ENCODE data around the gene KCNIP3. TPM values are rescaled to one million over a fixed set of nuclear protein-coding genes. Genes with fewer than 3 reads are reported as not detected.

Gene KCNIP3
- total RNA-seq, 3 donors from 2014 or later (not counting 1 experiment from before 2014, with no cell fraction given), result 0.52 to 1.4 TPM; not detected in 1

- Histone ChIP-seq H3K36me3 (ENCODE audit: control insufficient read depth, insufficient read depth, low read length) (no peaks in the 10 kb centered on the region), H3K4me1 (ENCODE audit: control insufficient read depth, insufficient read depth, low read length) (peaks cover 6% of the 10 kb centered on the region), H3K27ac (ENCODE audit: low read length) (no peak overlapping the region), H3K4me3 (ENCODE audit: low read length) (no peak overlapping the region), H3K27me3 (ENCODE audit: control insufficient read depth, insufficient read depth, low read length) (no peaks in the 10 kb centered on the region), H3K9me3 (ENCODE audit: control insufficient read depth, insufficient read depth, low read length) (no peaks in the 10 kb centered on the region)
- Mint-ChIP-seq H3K4me1 (no peaks in the 10 kb centered on the region), H3K27me3 (ENCODE audit: low read depth in 2 of 2) (no peaks in the 10 kb centered on the region), H3K27ac (no peak overlapping the region), H3K4me3 (no peak overlapping the region), H3K36me3 (no peaks in the 10 kb centered on the region), H3K9me3 (no peaks in the 10 kb centered on the region)
- intact Hi-C loops (cut with micrococcal nuclease), result no loop called here
- ATAC-seq (no peak), DNase-seq (no peak)
- no peak for TF ChIP-seq CTCF (IDR thresholded peaks at IDR 0.05)
- 93% methylated on average over 6 of the region's 6 CpGs for WGBS (ENCODE audit: insufficient coverage)
Observed at GRCh38 chr2:95392320-95392719, 95.2 kb downstream of the KCNIP3 start.

- no peaks in the 10 kb centered on the region for H3K9me3 ChIP-seq (ENCODE audit: control insufficient read depth, insufficient read depth, low read length)
- DNase-seq (no peak), ATAC-seq (no peak)
- no peak overlapping the region for H3K4me3 ChIP-seq (ENCODE audit: low read length)
- H3K36me3 Mint-ChIP-seq, result no peaks in the 10 kb centered on the region
- H3K27ac Mint-ChIP-seq, result no peak overlapping the region
- peaks cover 6% of the 10 kb centered on the region for H3K4me1 ChIP-seq (ENCODE audit: control insufficient read depth, insufficient read depth, low read length)
- H3K4me1 Mint-ChIP-seq, result no peaks in the 10 kb centered on the region
- TF ChIP-seq CTCF (IDR thresholded peaks at IDR 0.05), result no peak
- no peaks in the 10 kb centered on the region for H3K36me3 ChIP-seq (ENCODE audit: control insufficient read depth, insufficient read depth, low read length)
- no peaks in the 10 kb centered on the region for H3K27me3 ChIP-seq (ENCODE audit: control insufficient read depth, insufficient read depth, low read length)
- 76% methylated on average over 8 of the region's 8 CpGs for WGBS (ENCODE audit: insufficient coverage)
- intact Hi-C loops (cut with micrococcal nuclease), result no loop called here
- no peak overlapping the region for H3K27ac ChIP-seq (ENCODE audit: low read length)
- no peaks in the 10 kb centered on the region for H3K9me3 Mint-ChIP-seq
- no peak overlapping the region for H3K4me3 Mint-ChIP-seq
- H3K27me3 Mint-ChIP-seq (ENCODE audit: low read depth in 2 of 2), result no peaks in the 10 kb centered on the region
Observed at GRCh38 chr2:95392730-95393455, 95.7 kb downstream of the KCNIP3 start.

- no peak overlapping the region for H3K27ac Mint-ChIP-seq
- intact Hi-C loops (cut with micrococcal nuclease), result no loop called here
- no peaks in the 10 kb centered on the region for H3K36me3 Mint-ChIP-seq
- no peaks in the 10 kb centered on the region for H3K4me1 Mint-ChIP-seq
- no peak overlapping the region for H3K27ac ChIP-seq (ENCODE audit: low read length)
- 97% methylated on average over 6 of the region's 6 CpGs for WGBS (ENCODE audit: insufficient coverage)
- H3K27me3 ChIP-seq (ENCODE audit: control insufficient read depth, insufficient read depth, low read length), result no peaks in the 10 kb centered on the region
- no peak for ATAC-seq
- no peak for TF ChIP-seq CTCF (IDR thresholded peaks at IDR 0.05)
- no peak overlapping the region for H3K4me3 ChIP-seq (ENCODE audit: low read length)
- H3K4me1 ChIP-seq (ENCODE audit: control insufficient read depth, insufficient read depth, low read length), result peaks cover 5% of the 10 kb centered on the region
- H3K36me3 ChIP-seq (ENCODE audit: control insufficient read depth, insufficient read depth, low read length), result no peaks in the 10 kb centered on the region
- H3K4me3 Mint-ChIP-seq, result no peak overlapping the region
- no peaks in the 10 kb centered on the region for H3K9me3 Mint-ChIP-seq
- no peak for DNase-seq
- H3K27me3 Mint-ChIP-seq (ENCODE audit: low read depth in 2 of 2), result no peaks in the 10 kb centered on the region
- H3K9me3 ChIP-seq (ENCODE audit: control insufficient read depth, insufficient read depth, low read length), result no peaks in the 10 kb centered on the region
Observed at GRCh38 chr2:95393901-95394300, 96.8 kb downstream of the KCNIP3 start.

- H3K4me1 Mint-ChIP-seq, result peaks cover 27 to 28% of the 10 kb centered on the region in 2 donors
- Histone ChIP-seq H3K9me3 (ENCODE audit: control insufficient read depth, insufficient read depth, low read length) (no peaks in the 10 kb centered on the region), H3K27ac (ENCODE audit: low read length) (no peak overlapping the region), H3K4me3 (ENCODE audit: low read length) (no peak overlapping the region), H3K27me3 (ENCODE audit: control insufficient read depth, insufficient read depth, low read length) (no peaks in the 10 kb centered on the region), H3K4me1 (ENCODE audit: control insufficient read depth, insufficient read depth, low read length) (peaks cover 23% of the 10 kb centered on the region), H3K36me3 (ENCODE audit: control insufficient read depth, insufficient read depth, low read length) (no peaks in the 10 kb centered on the region)
- DNase-seq (no peak), ATAC-seq (no peak)
- no peak overlapping the region for H3K27ac Mint-ChIP-seq
- 98% methylated on average over 7 of the region's 7 CpGs for whole genome bisulfite sequencing (ENCODE audit: insufficient coverage)
- no peaks in the 10 kb centered on the region for H3K27me3 Mint-ChIP-seq (ENCODE audit: low read depth in 2 of 2)
- no peaks in the 10 kb centered on the region for H3K36me3 Mint-ChIP-seq
- TF ChIP-seq CTCF (IDR thresholded peaks at IDR 0.05), result no peak
- intact Hi-C loops (cut with micrococcal nuclease), result no loop called here
- no peak overlapping the region for H3K4me3 Mint-ChIP-seq
- no peaks in the 10 kb centered on the region for H3K9me3 Mint-ChIP-seq
Observed at GRCh38 chr2:95399061-95399460, 101.9 kb downstream of the KCNIP3 start.

Data from natural killer cell (primary cell).